ENCODE measurements around the gene ZNF354C.

Gene ZNF354C

DNA sequence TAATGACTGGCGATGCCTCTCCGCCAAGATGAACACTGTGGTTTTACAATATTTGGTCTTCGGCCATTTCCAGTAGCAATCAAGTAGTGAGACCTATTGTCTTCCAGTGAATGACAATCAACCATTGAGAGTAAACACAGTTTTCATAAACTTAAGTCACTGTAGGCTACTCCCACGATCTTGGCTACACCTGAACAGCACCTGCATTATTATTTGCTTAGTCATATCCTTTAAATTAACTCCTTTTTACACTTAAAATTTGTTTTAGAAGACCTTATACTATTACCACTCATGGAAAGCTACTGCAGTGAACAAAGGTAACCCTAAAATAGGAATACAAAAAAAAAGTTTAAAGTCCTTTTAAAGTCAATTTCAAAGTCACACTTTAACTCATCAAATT is 58.2 kb downstream of the ZNF354C start:
- Histone ChIP-seq H3K27ac (replicated peaks) (no peak overlapping the region), H3K27me3 (ENCODE audit: insufficient read depth, poor library complexity, severe bottlenecking) (no peaks in the 10 kb centered on the region)

DNA sequence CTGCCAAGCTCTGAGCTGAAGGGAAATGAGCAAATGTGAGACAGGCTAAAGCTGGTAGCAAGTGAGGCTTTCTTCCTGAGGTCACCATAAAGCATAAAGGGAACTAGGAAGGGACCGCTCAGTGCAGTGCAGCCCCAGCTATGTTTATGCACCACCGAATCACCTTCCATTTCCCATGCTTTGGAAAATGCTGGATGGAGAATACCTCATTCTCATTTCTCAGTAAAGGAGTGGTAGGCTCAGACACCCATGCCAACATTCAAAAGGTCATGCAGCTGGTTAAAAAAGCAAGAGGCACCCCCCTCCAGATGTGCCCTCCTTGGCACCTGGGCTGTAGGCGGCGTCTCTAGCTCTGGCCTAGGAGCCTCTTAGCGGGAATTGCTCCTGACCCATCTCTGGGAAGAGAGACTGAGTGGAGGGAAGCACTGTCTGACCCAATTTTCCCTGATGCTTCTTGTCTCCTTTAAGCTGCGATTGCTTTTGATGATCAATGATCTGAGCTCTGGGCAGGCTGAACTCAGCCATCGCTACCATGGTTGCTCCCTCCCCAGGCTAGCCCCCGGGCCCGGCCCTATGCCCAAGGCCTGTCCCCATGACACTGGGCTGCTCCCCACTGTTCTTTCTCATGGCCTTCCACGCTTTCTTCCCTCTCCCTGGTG is 58.7 kb downstream of the ZNF354C start:
- H3K27ac ChIP-seq (replicated peaks): no peak overlapping the region
- TF ChIP-seq, protein P1, sequence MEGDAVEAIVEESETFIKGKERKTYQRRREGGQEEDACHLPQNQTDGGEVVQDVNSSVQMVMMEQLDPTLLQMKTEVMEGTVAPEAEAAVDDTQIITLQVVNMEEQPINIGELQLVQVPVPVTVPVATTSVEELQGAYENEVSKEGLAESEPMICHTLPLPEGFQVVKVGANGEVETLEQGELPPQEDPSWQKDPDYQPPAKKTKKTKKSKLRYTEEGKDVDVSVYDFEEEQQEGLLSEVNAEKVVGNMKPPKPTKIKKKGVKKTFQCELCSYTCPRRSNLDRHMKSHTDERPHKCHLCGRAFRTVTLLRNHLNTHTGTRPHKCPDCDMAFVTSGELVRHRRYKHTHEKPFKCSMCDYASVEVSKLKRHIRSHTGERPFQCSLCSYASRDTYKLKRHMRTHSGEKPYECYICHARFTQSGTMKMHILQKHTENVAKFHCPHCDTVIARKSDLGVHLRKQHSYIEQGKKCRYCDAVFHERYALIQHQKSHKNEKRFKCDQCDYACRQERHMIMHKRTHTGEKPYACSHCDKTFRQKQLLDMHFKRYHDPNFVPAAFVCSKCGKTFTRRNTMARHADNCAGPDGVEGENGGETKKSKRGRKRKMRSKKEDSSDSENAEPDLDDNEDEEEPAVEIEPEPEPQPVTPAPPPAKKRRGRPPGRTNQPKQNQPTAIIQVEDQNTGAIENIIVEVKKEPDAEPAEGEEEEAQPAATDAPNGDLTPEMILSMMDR (IDR thresholded peaks at IDR 0.05; ENCODE audit: insufficient read depth, low read length): no peak
- TF ChIP-seq, protein P2, sequence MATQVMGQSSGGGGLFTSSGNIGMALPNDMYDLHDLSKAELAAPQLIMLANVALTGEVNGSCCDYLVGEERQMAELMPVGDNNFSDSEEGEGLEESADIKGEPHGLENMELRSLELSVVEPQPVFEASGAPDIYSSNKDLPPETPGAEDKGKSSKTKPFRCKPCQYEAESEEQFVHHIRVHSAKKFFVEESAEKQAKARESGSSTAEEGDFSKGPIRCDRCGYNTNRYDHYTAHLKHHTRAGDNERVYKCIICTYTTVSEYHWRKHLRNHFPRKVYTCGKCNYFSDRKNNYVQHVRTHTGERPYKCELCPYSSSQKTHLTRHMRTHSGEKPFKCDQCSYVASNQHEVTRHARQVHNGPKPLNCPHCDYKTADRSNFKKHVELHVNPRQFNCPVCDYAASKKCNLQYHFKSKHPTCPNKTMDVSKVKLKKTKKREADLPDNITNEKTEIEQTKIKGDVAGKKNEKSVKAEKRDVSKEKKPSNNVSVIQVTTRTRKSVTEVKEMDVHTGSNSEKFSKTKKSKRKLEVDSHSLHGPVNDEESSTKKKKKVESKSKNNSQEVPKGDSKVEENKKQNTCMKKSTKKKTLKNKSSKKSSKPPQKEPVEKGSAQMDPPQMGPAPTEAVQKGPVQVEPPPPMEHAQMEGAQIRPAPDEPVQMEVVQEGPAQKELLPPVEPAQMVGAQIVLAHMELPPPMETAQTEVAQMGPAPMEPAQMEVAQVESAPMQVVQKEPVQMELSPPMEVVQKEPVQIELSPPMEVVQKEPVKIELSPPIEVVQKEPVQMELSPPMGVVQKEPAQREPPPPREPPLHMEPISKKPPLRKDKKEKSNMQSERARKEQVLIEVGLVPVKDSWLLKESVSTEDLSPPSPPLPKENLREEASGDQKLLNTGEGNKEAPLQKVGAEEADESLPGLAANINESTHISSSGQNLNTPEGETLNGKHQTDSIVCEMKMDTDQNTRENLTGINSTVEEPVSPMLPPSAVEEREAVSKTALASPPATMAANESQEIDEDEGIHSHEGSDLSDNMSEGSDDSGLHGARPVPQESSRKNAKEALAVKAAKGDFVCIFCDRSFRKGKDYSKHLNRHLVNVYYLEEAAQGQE (IDR thresholded peaks at IDR 0.05; ENCODE audit: insufficient replicate concordance, low read depth): no peak
- no peak for TF ChIP-seq GABPA (IDR thresholded peaks at IDR 0.05; ENCODE audit: low read depth)
- TF ChIP-seq SPI1 (IDR thresholded peaks at IDR 0.05; ENCODE audit: borderline replicate concordance, low read depth): no peak
- no peak overlapping the region for H3K4me3 ChIP-seq (replicated peaks; ENCODE audit: insufficient read depth, low read length)
- no peaks in the 10 kb centered on the region for H3K27me3 ChIP-seq (ENCODE audit: insufficient read depth, poor library complexity, severe bottlenecking)
- no peak for DNase-seq (ENCODE audit: low read depth in 1 of 2, low spot score in 1 of 2)

More for the DNA sequence above, 58.2 kb downstream of the ZNF354C start:
- no peak for DNase-seq (ENCODE audit: low read depth in 1 of 2, low spot score in 1 of 2)
- TF ChIP-seq, protein P1 (IDR thresholded peaks at IDR 0.05; ENCODE audit: insufficient read depth, low read length): no peak
- TF ChIP-seq POLR2AphosphoS5 (IDR thresholded peaks at IDR 0.05; ENCODE audit: low read depth) (no peak), GABPA (IDR thresholded peaks at IDR 0.05; ENCODE audit: low read depth) (no peak), SPI1 (IDR thresholded peaks at IDR 0.05; ENCODE audit: borderline replicate concordance, low read depth) (no peak)
- TF ChIP-seq, protein P2 (IDR thresholded peaks at IDR 0.05; ENCODE audit: insufficient replicate concordance, low read depth): no peak
- no peak overlapping the region for H3K4me3 ChIP-seq (replicated peaks; ENCODE audit: insufficient read depth, low read length)

DNA sequence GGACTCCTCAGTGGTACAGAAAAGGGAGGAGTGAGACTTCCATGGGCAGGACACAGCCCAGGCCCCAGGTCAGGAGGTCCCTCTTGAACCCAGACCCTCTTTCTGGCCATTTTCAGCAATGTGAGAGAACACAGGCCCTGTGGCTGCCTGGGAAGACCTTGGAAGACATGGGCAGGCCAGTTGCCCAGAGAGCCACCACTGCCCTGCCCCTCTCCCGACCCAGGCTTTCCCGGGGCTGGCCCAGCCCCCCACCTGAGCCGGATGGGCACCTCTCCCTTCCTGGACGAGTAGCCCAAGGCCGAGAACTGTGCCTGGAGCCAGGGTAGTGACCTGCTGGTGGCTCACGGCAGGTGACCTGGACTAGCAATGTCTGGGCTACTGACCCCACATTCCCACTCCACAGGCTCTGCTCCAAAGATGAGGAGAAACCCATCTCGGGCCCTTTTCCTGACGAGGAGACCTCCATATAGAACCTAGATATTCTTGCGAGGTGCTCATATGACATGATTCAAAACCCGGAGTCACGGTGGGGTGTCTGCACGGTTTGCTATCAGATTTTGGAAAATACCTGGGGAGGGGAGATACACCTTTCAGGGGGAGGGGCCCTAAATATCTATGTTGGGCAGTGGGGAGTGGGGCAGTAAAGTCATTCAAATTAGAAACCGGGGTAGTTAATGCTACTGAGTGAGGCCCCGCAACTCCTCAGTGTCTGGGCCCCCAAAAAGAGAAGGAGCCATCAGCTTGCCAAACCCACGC is 59.4 kb downstream of the ZNF354C start:
- no peaks in the 10 kb centered on the region for H3K27me3 ChIP-seq (ENCODE audit: insufficient read depth, poor library complexity, severe bottlenecking)
- no peak for DNase-seq (ENCODE audit: low read depth in 1 of 2, low spot score in 1 of 2)
- TF ChIP-seq, protein P1 (IDR thresholded peaks at IDR 0.05; ENCODE audit: insufficient read depth, low read length): no peak
- TF ChIP-seq GABPA (IDR thresholded peaks at IDR 0.05; ENCODE audit: low read depth): no peak
- TF ChIP-seq, protein P2 (IDR thresholded peaks at IDR 0.05; ENCODE audit: insufficient replicate concordance, low read depth): no peak
- TF ChIP-seq SPI1 (IDR thresholded peaks at IDR 0.05; ENCODE audit: borderline replicate concordance, low read depth): no peak
- no peak for TF ChIP-seq POLR2AphosphoS5 (IDR thresholded peaks at IDR 0.05; ENCODE audit: low read depth)
- no peak overlapping the region for H3K27ac ChIP-seq (replicated peaks)
- no peak overlapping the region for H3K4me3 ChIP-seq (replicated peaks; ENCODE audit: insufficient read depth, low read length)
